MM.1S (cell line): ENCODE data around the gene RNF217.

Source experiments
- DNase-seq: peaks from one replicate; pipeline ENCODE4 v3.0.0-alpha.2; 2015
- H2AFZ ChIP-seq: fragments of 300-600 bp; sonication (generic); 2 replicates; pipeline ENCODE4 v1.6.0; 2016; ENCODE audit warnings: antibody characterized with exemption, low read length
- H3F3A ChIP-seq: fragments of 300-600 bp; sonication (generic); 2 replicates; pipeline ENCODE4 v1.6.1; 2016; ENCODE audit warnings: mild to moderate bottlenecking, antibody characterized with exemption, low read length, moderate library complexity, mixed read lengths; ENCODE audit not compliant: insufficient read depth
- H3K27ac ChIP-seq: fragments of 300-600 bp; sonication (generic); 2 replicates; pipeline ENCODE4 v1.5.1; 2016; ENCODE audit warnings: mild to moderate bottlenecking, low read length
- H3K27me3 ChIP-seq: fragments of 300-600 bp; sonication (generic); replicated peaks from 2 replicates; pipeline ENCODE4 v1.6.0; 2016; ENCODE audit warnings: low read length; ENCODE audit not compliant: insufficient read depth
- H3K36me3 ChIP-seq: fragments of 300-600 bp; sonication (generic); replicated peaks from 2 replicates; pipeline ENCODE4 v1.6.1; 2016; ENCODE audit warnings: mild to moderate bottlenecking, low read length, mixed read lengths; ENCODE audit not compliant: insufficient read depth
- H3K4me1 ChIP-seq: fragments of 300-600 bp; sonication (generic); 2 replicates; pipeline ENCODE4 v1.6.1; 2016; ENCODE audit warnings: low read length, mixed read lengths
- H3K4me2 ChIP-seq: fragments of 300-600 bp; sonication (generic); 2 replicates; pipeline ENCODE4 v1.6.0; 2016; ENCODE audit warnings: low read depth, low read length
- H3K4me3 ChIP-seq: fragments of 300-600 bp; sonication (generic); 2 replicates; pipeline ENCODE4 v1.5.1; 2016; ENCODE audit warnings: low read length, mixed read lengths
- H3K79me2 ChIP-seq: fragments of 300-600 bp; sonication (generic); 2 replicates; pipeline ENCODE4 v1.6.1; 2016; ENCODE audit warnings: mixed run types, low read length, mixed read lengths
- H3K9ac ChIP-seq: fragments of 300-600 bp; sonication (generic); 2 replicates; pipeline ENCODE4 v1.6.1; 2016; ENCODE audit warnings: low read length, mixed read lengths
- H3K9me2 ChIP-seq: fragments of 300-600 bp; sonication (generic); replicated peaks from 2 replicates; pipeline ENCODE4 v1.6.1; 2016; ENCODE audit warnings: mild to moderate bottlenecking, low read length, mixed read lengths; ENCODE audit not compliant: insufficient read depth
- H3K9me3 ChIP-seq: fragments of 300-600 bp; sonication (generic); replicated peaks from 2 replicates; pipeline ENCODE4 v1.6.1; 2016; ENCODE audit warnings: mild to moderate bottlenecking, low read length, mixed read lengths; ENCODE audit not compliant: insufficient read depth
- H4K20me1 ChIP-seq: fragments of 300-600 bp; sonication (generic); 2 replicates; pipeline ENCODE4 v1.6.1; 2016; ENCODE audit warnings: mild to moderate bottlenecking, low read length, moderate library complexity, mixed read lengths; ENCODE audit not compliant: insufficient read depth
- EZH2 ChIP-seq: fragments of 300-600 bp; sonication (generic); optimal IDR thresholded peaks from 2 replicates; pipeline ENCODE3; 2017; ENCODE audit warnings: low read depth, mild to moderate bottlenecking, antibody characterized with exemption, low read length, mixed read lengths
- EZH2phosphoT487 ChIP-seq: fragments of 300-600 bp; sonication (generic); IDR thresholded peaks from 2 replicates; pipeline ENCODE4 v1.6.1; 2018; ENCODE audit warnings: antibody characterized with exemption, low read length
- TF ChIP-seq, protein P1 (sequence below): fragments of 300-600 bp; sonication (generic); IDR thresholded peaks from 2 replicates; pipeline ENCODE4 v1.5.1; 2016; ENCODE audit warnings: antibody characterized with exemption, low read length, mixed read lengths

The RNF217 gene

DNA sequence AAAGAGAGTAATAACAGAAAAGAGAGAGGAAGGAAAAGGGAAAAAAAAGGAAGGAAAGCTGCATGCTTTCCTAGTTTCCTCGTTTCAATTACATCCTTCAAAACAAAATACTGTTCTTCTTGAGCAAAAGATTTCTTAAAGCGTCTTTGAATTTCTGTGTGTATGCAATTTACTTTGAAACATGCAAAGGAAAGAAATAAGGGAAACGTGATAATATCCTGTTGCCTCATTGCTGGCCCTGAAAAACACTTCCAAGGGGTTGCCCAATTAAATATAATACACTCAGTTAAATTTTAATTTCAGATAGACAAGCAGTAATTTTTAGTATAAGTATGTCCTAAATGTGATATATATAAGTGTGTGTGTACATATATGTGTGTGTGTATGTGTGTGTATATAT, 140.2 kb downstream of the RNF217 start:
- H2AFZ ChIP-seq, result no peak overlapping the region
- H3K9me2 ChIP-seq, result no peaks in the 10 kb centered on the region

DNA sequence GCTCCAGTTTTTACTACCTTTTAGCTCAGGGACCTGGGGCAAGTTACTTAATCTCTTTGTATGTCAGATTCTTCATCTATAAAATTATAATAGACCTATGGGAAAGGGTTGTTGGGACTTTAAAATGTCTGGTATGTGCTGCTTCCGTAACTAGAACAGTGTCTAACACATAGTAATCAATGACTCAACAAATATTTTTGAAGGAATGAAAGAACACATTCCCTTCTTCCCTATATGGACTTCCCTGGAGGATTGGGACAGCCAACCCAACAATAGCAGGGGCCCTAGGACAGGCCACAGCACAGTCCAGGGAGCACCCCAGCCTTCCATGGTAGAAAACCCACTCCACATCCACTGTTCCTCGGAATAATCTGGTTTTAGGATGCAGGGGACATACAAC, 140.7 kb downstream of the RNF217 start:
- no peak overlapping the region for H2AFZ ChIP-seq
- H3K27me3 ChIP-seq, result no peaks in the 10 kb centered on the region
- DNase-seq, result no peak
- H3K4me1 ChIP-seq, result no peaks in the 10 kb centered on the region
- no peaks in the 10 kb centered on the region for H3K79me2 ChIP-seq
- H4K20me1 ChIP-seq, result no peaks in the 10 kb centered on the region
- H3K9ac ChIP-seq, result no peak overlapping the region
- no peak overlapping the region for H3K27ac ChIP-seq
- TF ChIP-seq, protein P1, sequence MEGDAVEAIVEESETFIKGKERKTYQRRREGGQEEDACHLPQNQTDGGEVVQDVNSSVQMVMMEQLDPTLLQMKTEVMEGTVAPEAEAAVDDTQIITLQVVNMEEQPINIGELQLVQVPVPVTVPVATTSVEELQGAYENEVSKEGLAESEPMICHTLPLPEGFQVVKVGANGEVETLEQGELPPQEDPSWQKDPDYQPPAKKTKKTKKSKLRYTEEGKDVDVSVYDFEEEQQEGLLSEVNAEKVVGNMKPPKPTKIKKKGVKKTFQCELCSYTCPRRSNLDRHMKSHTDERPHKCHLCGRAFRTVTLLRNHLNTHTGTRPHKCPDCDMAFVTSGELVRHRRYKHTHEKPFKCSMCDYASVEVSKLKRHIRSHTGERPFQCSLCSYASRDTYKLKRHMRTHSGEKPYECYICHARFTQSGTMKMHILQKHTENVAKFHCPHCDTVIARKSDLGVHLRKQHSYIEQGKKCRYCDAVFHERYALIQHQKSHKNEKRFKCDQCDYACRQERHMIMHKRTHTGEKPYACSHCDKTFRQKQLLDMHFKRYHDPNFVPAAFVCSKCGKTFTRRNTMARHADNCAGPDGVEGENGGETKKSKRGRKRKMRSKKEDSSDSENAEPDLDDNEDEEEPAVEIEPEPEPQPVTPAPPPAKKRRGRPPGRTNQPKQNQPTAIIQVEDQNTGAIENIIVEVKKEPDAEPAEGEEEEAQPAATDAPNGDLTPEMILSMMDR, result no peak
- TF ChIP-seq EZH2phosphoT487, result no peak
- TF ChIP-seq EZH2, result no peak
- no peaks in the 10 kb centered on the region for H3K9me2 ChIP-seq
- no peaks in the 10 kb centered on the region for H3F3A ChIP-seq
- no peaks in the 10 kb centered on the region for H3K36me3 ChIP-seq
- H3K9me3 ChIP-seq, result no peaks in the 10 kb centered on the region
- no peak overlapping the region for H3K4me3 ChIP-seq
- no peak overlapping the region for H3K4me2 ChIP-seq

More for the DNA sequence above, 140.2 kb downstream of the RNF217 start:
- H3K4me3 ChIP-seq, result no peak overlapping the region
- H3K4me2 ChIP-seq, result no peak overlapping the region
- no peak for TF ChIP-seq EZH2phosphoT487
- TF ChIP-seq, protein P1, result no peak
- no peaks in the 10 kb centered on the region for H3K27me3 ChIP-seq
- H3K4me1 ChIP-seq, result no peaks in the 10 kb centered on the region
- DNase-seq, result no peak
- H3K9me3 ChIP-seq, result no peaks in the 10 kb centered on the region
- H3K36me3 ChIP-seq, result no peaks in the 10 kb centered on the region
- no peak overlapping the region for H3K27ac ChIP-seq
- no peaks in the 10 kb centered on the region for H4K20me1 ChIP-seq
- no peaks in the 10 kb centered on the region for H3K79me2 ChIP-seq
- no peaks in the 10 kb centered on the region for H3F3A ChIP-seq
- H3K9ac ChIP-seq, result no peak overlapping the region

DNA sequence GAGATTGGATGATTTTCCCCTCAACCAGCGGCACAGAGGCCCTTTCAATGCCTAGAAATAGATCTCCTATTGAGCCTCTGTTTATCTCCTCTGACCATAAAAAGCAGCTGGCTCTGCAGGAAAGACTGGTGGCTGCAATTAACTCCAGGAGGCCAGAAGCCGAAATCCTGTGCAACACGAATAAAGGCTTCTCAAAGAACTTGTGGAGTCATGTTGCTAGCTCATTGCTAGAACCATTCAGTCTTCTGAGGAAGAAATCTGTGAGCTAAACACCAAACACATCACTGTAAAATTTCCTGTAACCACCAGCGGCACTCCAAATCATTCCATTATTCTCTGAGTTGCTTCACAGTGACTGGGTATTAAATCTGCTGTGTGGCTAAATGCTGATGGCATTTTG, 142.2 kb downstream of the RNF217 start:
- Histone ChIP-seq H3K27ac (no peak overlapping the region), H4K20me1 (no peaks in the 10 kb centered on the region), H3K36me3 (no peaks in the 10 kb centered on the region), H3K27me3 (no peaks in the 10 kb centered on the region), H3K4me2 (no peak overlapping the region), H3K9ac (no peak overlapping the region), H3F3A (no peaks in the 10 kb centered on the region), H3K4me1 (no peaks in the 10 kb centered on the region), H3K9me3 (no peaks in the 10 kb centered on the region), H3K4me3 (no peak overlapping the region), H3K9me2 (no peaks in the 10 kb centered on the region), H3K79me2 (no peaks in the 10 kb centered on the region), H2AFZ (no peak overlapping the region)
- DNase-seq, result no peak
- TF ChIP-seq, protein P1, result no peak
- TF ChIP-seq EZH2 (no peak), EZH2phosphoT487 (no peak)

DNA sequence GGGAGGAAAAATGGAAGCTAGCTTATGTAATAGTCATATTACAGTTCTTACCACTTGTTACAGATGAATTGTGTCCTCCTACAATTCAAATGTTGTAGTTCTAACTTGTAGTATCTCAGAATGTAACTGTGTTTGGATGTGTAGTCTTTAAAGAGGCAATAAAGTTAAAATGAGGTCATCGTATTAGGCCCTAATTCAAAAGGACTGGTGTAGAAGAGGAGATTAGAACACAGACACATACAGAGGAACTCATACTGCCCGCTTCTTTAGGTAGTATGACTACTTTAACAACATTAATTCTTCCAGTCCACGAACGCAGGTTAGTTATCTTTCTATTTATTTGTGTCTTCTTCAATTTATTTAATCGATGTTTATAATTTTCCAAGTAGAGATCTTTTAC, 144.8 kb downstream of the RNF217 start:
- no peak overlapping the region for H3K27ac ChIP-seq
- no peaks in the 10 kb centered on the region for H4K20me1 ChIP-seq
- no peak for DNase-seq
- H3K27me3 ChIP-seq, result no peaks in the 10 kb centered on the region
- no peaks in the 10 kb centered on the region for H3F3A ChIP-seq
- no peak overlapping the region for H2AFZ ChIP-seq
- H3K9me2 ChIP-seq, result no peaks in the 10 kb centered on the region
- no peaks in the 10 kb centered on the region for H3K9me3 ChIP-seq
- H3K36me3 ChIP-seq, result no peaks in the 10 kb centered on the region
- H3K4me1 ChIP-seq, result no peaks in the 10 kb centered on the region
- no peak overlapping the region for H3K9ac ChIP-seq
- no peak overlapping the region for H3K4me2 ChIP-seq
- H3K79me2 ChIP-seq, result no peaks in the 10 kb centered on the region
- no peak overlapping the region for H3K4me3 ChIP-seq
- TF ChIP-seq EZH2 (no peak), EZH2phosphoT487 (no peak)
- TF ChIP-seq, protein P1, result no peak
